NCI-H226 (cell line): Measurements from ENCODE around the gene BCR.
A peak's percentile ranks its signal among the peaks of the same experiment; 100 is the strongest.
"Not testable (repeated sequence)": the region's sequence is repeated elsewhere in the genome, so short reads cannot be mapped to it uniquely, and the experiment has no call there.

ENCODE experiments used
- DNase-seq: peaks from one replicate; pipeline ENCODE4 v3.0.0-alpha.2; 2015

The BCR gene

GRCh38 chr22:23180301-23180892 is at the start of gene BCR:
TSS of gene BCR (plus strand) at chr22:23180509. CDS start at chr22:23180961, 452 bp downstream.
- peak; percentile 47 for DNase-seq

GRCh38 chr22:23130697-23131096 is 49.6 kb upstream of the BCR start:
- no peak for DNase-seq

GRCh38 chr22:23131931-23132330 is 48.4 kb upstream of the BCR start:
- DNase-seq, result no peak

DNA sequence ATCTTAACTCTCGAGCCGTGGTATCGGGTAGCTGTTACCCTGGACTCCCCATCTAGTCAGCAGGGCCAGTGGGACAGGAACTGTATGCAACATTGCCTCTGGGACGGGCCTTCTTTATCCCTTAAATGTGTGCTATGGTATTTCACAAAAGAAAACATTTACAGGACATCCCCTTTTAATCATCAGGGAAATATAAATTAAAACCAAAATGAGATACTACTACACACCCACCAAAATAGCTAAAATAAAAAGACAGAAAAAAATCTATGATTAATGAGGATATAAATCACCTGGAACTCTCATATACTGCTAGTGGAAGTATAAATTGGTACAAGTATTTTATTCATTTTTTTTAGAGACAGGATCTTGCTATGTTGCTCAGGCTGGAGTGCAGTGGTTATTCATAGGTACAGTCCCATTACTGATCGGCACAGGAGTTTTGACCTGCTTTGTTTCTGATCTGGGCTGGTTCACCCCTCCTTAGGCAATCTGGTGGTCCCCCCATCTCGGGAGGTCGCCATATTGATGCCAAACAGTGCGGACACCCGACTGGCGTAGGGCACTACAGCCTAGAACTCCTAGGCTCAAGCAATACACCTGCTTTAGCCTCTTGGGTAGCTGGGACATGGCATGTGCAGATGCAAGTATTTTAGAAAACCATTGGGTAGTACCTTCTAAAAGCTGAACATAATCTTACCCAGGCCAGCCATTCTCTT is 47.8 kb upstream of the BCR start:
- DNase-seq, result no peak

DNA sequence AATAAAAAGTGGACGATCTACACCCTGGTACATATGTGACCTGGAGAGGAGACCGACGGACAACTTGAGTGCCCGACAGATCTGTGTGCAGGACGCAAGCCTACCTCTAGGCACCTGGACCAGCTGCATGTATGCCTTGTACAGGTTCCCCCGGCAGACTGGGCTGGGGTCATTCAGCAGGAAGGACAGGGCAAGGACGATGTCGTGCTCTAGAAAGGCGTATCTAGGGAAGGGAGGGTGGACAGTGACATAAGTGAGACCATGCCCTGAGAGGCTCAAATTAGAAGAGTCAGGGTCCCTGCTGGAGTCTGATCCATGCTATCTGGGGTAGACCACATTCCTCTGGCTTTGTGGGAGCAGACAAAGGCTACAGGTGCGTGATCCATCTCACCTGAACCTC is 46.4 kb upstream of the BCR start:
- no peak for DNase-seq

DNA sequence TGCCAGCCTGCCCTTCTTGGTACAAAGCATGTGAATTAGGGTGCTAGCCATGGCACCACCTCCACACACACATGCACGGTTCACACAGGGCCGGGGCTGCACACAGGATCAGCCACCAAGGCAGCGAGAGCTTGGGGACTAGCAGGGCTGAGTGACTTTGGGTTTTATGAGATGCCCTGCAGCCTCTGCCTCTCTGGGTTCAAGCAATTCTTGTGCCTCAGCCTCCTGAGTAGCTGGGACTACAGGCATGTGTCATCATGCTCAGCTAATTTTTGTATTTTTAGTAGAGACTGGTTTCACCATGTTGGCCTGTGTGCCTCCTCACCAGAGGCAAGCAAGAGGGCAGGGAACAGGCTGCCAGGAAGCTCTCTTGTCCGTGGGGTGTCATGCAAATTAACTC is 43.3 kb upstream of the BCR start:
- not testable (repeated sequence) for DNase-seq

- no peak for DNase-seq
Observed at GRCh38 chr22:23137468-23137867, 42.8 kb upstream of the BCR start.

DNA sequence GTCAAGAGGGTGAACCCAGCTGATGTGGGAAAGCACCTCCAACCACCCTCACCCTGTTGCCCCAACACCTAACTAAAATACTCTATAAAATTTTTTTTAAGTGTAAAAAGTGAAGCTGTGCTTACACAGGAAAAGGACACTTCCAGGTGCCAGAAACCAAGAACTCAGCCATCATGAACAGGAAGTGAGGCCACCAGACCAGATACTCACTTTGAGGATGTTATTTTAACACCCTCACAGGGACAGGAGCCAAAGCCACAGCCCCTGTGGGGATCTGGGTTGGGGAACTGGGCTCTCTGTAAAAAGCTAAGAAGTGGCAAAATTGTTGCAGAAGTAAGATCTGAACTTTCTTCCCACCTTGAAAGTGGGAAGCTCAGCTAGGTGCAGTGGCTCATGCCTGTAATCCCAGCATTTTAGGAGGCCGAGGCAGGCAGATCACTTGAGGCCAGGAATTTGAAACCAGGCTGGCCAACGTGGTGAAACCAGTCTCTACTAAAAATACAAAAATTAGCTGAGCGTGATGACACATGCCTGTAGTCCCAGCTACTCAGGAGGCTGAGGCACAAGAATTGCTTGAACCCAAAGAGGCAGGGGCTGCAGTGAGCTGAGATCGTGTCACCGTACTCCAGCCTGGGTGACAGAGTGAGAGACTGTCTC is 42.3 kb upstream of the BCR start:
- no peak for DNase-seq

DNA sequence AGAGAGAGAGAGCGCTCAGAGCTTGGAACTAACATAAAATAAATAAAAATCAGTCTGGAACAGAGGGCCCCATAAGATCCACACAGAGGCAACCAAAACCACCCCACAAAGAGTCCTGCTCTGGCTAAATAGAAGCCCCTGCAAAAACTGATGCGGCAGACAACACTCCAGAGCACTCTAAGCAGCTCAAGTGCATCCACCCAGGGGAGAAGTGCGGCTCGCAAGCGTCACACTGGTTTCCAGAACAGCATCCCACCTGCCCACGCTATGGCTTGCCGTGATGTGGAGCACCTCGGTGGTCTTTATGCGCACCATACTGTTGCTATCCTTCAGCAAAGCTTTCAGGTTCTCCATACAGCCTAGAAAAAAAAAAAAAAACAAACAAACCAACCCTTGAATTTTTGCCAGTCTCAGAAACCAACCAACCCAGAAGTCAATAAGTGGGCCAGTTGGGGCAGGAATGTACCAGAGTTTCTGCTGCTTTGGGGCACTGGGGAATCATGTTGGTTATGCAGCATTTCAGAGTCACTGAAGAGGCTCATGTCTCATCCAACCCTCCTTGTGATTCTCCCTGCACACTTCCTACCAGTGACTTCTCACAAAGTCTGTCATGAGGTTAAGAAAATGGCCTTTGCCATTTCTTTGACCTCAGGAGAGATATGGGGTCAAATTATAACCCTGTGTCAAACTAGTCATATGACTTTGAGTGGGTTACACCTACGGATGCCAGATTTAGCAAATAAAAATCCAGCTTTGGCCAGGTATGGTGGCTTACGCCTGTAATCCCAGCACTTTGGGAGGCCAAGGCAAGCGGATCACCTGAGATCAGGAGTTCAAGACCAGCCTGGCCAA is 41.5 kb upstream of the BCR start:
- no peak for DNase-seq

DNA sequence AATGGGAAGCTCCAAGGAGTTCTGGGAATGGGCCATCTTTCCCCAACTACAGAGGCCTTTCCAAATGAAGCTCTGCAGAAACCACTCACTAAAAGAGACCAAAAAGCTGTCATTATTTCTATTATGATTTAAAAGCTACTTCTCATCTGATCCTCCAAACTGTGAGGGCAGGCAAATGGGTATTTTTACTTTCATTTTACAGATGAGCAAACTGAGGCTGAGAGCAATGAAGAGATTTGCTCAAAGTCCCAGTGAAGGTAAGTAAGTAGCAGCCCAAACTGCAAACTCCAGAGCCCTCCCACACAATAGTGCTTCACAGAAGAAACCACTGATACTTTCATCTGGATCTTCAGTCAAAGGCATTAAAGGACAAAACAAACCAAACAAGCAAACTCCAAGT is 39.9 kb upstream of the BCR start:
- no peak for DNase-seq

DNA sequence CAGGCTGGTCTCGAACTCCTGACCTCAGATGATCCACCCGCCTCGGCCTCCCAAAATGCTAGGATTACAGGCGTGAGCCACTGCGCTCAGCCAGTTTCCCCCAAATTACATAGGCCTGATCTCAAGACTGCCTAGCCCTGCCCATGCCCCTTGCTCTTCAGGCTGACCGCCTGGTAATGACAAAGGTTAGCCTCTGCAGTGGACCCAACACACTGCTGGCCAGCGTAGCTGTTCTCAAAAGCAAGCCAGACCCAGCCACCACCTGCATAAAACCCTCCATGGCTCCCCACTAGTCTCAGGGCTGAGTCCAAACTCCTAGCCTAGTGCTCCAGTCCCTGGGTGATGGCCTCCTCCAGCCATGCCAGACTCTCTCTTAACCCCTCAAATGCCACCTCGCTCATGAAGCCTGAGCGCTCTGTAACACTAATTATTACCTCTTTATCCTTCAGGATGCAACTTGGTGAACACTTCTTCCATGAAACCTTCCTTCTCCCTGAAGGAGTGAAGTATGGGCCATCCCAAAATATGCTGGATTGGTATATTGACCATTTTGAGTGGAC is 37.7 kb upstream of the BCR start:
- DNase-seq, result no peak

GRCh38 chr22:23143119-23143518 is 37.2 kb upstream of the BCR start:
- DNase-seq, result no peak

DNA sequence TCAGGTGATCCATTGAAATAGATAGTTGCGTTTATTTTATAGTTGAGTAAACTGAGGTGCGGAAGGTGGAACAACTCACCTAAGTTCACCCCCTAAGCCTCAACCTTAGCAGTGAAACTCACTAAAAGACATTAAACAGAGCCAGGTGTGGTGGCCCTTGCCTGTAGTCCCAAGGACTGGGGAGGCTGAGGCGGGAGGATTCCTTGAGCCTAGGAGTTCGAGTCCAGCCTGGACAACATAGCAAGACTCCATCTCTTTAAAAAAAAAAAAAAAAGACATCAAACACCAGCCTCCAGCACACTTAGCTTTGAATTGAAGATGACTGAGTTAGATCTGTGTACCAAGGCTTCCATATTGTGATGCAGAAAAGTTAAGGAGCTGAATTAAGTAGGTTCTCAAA is 35.9 kb upstream of the BCR start:
- no peak for DNase-seq

DNA sequence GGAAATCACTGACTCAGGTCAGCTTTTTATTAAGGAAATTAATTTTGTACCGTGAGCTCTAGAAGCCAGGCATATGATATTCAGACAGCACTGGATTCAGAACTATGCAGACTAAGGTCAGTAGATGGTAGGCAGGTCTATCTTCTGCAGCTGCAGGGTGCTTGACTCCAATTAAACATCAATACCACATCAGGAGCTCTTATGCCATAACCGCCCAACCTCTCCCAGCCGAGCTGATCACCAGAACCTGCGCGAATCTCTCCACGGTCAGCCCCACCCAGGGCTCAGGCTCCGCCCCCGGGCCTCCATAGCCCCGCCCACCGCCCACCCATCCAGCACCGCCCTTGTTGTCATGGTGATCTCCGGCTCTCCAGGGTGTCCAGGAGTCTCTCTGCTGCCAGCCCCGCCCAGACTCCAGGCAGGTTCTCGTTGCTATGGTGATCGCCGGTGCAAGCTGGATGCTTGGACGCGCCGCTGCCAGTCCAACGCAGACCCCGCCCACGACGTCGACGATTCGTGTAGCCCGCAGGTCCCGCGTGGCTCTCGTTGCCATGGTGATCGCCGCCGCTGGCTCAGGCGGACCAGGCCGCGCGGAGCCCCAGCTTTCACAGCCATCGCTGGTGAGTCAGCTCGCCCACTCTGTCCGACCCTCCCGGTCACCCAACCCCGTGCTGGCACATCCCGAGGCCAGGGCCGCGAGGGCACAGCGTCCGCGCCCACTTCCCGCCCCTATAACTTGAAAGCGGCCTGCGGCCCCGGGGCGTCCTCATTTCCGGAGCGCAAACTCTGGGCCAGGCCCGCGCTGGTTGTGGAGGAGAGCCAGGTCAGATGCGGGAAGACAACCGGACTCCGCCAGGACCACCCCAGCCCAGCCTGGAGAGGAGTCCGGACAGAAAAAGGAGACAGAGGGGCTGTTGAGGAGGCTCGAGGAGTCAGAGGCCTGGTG is 35.1 kb upstream of the BCR start, which contains the start of gene RAB36:
Gene RAB36 (plus strand): TSS at position 546 of the 946 bp plus-strand sequence. CDS start 1,140 bp downstream, outside the sequence.
- DNase-seq, result peak; percentile 93

DNA sequence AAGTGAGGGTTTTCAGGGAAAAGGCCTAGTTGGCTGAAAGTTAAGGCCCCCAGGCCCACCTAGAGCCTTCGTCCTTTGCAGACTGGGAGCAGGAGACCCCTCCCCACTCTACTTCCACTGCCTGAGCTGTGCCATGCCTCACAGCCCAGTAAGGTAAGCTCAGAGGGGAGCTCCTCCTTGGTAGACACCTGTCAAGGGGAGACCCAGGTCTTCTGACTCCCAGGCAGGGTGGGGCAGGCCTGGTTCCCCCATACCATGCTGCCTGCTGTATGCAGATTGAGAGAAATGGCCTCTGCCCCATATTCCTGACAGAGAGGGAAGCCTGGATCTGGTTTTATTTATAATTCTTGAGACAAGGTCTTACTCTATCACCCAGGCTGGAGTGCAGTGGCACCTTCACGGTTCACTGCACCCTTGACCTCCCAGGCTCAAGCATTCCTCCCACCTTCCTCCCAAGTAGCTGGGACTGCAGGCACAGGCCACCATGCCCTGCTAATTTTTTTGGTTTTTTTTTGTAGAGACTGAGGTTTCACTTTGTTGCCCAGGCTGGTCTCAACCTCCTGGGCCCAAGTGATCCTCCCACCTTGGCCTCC is 34.3 kb upstream of the BCR start:
- DNase-seq, result no peak

GRCh38 chr22:23146478-23147205 is 33.7 kb upstream of the BCR start:
- DNase-seq, result peak; percentile 22

DNA sequence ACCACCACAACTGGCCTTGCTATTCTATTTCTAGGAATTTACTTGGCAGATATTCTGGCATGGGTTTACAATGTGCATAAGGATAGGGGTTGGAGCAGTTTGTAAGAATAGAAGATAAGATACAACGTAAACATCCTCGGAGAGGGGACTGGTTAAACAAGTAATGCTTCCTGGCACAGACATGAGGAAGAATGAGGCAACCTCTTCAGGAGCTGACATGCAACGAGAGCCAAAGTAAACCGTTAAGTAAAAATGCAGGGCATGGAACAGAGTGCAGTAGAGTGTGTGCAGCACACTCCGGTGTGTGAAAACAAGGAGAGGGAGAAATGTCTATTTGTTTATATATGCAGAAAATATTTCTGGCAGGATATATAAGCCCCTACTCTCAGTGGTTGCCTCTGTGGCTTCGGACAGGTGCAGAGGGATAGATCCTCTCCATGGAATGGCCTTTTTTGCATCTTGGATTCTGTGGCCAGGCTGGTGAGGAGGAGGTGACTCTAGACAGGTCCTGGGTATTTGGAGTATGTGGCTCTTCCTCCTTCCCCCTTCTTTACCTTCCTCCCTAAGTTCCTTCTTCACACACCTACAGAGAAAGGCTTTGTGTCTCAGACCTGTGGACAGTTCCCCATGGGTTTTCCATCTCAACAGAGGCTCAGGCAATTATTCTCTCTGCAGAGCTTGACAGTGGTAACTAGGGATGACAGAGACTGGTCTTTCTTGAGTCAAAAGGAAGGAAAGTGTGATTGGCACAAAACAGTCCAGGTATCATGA is 32.5 kb upstream of the BCR start:
- peak; percentile 38 for DNase-seq

- no peak for DNase-seq
Observed at GRCh38 chr22:23149743-23150238, 30.5 kb upstream of the BCR start.

DNA sequence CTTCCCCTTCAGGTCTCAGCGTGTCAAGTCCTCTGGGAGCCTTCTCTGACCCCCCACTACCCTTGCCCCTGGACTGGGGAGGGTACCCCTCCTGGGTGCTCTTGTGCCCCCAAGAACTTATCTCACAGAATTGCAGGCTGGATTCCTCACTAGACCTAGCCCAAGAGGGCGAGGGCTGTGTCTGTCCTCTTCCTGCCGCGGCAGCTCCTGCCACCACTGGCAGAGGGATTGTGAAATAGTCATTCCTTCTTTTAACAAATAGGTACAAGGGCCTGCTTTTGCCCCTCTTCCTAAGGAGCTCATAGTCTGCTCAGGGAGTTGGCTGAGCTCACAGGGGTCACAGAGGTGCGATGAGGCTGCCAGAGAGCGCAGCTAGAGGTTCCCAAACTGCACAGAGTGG is 29.5 kb upstream of the BCR start:
- no peak for DNase-seq

DNA sequence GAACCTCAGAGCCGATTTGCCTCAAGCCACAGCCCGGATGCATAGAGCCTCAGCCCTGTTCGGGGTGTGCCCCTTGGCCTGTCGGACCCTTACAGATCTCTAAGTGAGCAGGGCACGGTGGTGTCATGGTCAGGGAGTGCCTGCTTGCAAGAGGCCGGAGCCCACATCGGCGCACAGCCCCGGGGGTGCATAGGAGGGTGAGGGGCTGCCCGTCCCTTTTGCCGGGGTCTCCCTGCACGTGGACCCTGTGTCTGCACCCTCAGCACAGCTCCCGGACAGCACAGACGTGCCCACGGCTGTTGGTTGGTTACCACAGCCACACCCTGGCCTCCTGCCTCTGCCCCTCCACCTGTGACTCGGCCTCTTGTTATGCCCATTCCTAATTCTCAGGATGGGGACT is 28.5 kb upstream of the BCR start:
- DNase-seq, result no peak
